ENCODE data around the gene IRS1.
"Not testable (repeated sequence)": the region's sequence is repeated elsewhere in the genome, so short reads cannot be mapped to it uniquely, and the experiment has no call there.

IRS1 gene

GRCh38 chr2:226799211-226799975, at the start of gene IRS1:
IRS1 (minus strand) TSS chr2:226799820; CDS start chr2:226798738, 1,082 bp downstream.
- no peak for DNase-seq

GRCh38 chr2:226849349-226849748, 49.7 kb upstream of the IRS1 start:
- DNase-seq = no peak

GRCh38 chr2:226847511-226847910, 47.9 kb upstream of the IRS1 start:
- DNase-seq = no peak

DNA sequence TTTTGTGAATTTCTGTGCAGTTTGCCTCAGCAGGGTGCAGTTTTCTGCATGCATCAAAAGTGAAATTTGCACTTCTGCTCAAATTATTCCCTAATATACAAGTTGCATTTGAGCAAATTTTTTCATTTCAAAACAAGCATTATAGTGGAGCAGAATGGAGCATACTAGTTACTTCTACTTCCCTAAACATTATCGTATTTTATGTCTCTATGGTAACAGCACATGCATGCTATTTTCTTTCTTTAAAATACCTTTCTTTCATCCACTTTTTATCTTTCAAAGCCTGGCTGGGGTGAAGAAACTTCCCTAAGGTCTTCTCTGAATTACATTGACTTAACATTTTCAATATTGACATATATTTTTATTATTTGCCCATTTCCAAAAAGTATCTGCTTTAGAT, 47.5 kb upstream of the IRS1 start:
- DNase-seq = no peak

DNA sequence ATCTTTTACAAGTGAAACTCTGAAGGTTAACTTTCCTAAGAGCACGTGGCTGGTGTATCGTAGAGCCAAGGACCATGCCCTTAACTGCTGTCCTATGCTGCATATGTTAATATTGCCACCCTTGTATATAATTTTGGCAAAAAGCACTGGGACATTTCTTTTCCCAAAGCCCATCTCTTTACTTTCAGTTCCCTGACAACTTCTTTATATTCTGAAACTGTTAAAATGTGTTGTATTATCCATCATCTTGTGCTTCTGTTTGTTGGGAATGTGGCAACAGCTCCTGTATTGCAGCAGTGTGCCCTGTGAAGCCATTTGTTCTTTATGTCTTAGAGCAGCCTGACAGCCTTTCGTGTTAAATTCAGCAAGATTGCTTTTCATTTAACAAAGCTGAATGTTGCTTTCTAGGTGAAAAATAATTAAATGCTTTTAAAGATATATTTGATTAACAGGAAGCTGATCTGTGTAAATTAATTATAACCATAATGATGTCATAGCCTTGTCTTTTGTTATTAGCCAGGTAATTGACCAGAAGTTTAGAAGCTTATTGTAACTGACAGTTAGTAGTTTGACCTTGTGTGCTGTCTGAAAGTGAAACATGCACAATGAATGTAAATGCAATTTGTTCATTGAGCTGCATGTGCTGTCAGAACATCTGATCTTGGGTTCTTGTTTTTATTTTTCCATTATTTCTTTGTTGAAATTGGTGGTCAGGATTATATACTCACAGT, 45.9 kb upstream of the IRS1 start:
- DNase-seq = no peak

- DNase-seq = not testable (repeated sequence)
Measured at GRCh38 chr2:226843001-226843400, 43.4 kb upstream of the IRS1 start.

DNA sequence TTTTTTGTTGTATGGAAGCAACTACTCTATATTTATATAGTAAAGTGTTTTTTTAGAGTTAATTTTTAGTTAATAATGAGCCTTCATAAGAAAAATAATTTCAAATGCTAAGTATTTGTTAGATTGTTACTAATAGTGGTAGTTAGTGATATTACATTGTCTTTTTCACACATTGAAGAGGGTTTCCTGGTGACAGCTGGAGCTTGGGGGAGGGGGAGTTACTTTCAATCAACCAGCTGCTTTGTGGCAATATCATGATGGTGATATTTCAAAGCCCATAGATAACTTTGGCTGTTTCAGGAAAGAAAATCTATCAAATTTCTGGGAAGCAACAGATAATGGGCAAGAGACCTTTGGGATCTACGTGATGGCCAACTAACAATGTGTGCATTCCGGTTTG, 40.3 kb upstream of the IRS1 start:
- DNase-seq = no peak

DNA sequence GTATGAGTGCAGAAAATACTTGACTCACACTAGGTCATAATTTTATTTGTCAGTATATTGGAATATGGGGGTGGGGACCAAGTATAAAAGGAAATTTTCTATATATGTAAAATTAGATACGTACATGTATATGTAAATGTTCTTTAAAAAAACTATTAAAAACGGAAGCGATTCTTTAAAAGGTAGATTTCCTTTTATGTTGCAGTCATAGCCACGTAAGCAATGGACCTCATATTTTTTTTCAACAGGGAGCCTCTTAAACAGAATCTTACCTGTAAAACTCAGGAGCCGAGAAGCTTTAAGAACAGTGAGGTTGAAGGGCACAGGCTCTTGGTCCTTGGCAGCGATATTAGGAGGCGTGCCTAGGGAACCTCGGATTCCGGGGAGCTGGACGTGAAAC, 39.5 kb upstream of the IRS1 start:
- DNase-seq = no peak

DNA sequence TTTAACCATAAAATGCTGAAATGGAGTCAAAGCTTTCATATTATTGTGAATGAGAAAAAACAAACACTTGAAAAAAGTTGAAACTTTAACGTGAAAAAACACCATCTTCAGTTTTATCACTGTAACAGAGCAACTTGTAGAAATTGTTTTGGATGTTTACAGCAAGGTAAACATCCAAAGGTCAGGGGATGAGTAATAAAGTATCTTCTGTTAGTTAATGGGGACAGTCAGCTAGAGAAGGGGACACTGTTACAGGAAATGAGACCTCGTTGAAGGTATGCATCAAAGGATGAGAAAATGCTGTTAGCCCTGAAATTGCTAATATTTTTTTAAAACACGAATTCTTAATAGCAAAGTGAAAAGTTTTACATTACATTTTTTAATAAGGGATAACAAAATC, 39.1 kb upstream of the IRS1 start:
- DNase-seq = no peak

GRCh38 chr2:226837787-226838603, 38.4 kb upstream of the IRS1 start:
- DNase-seq = no peak

DNA sequence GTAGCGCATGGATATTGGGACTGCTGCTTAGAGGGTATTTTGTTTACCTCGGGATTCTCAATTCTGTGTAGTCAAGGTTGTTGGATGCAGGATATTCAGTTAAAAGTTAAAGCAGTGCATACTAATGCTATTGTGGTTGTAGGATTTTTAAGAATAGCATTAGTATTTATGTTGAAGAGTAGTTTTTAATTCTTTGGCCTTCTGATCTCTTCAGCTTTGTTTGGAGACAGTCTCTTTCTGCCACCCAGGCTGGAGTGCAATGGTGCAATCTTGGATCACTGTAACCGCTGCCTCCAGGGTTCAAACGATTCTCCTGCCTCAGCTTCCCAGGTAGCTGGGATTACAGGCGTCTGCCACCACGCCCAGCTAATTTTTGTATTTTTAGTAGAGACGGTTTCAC, 37.7 kb upstream of the IRS1 start:
- DNase-seq = no peak

- no peak for DNase-seq
Measured at GRCh38 chr2:226836548-226836885, 36.9 kb upstream of the IRS1 start.

- DNase-seq = peak; percentile 46 to 55
Measured at GRCh38 chr2:226835796-226836547, 36.4 kb upstream of the IRS1 start, which contains the start of gene RHBDD1. RHBDD1 (plus strand) TSS chr2:226836054; CDS start chr2:226864694, 28,640 bp downstream.

- DNase-seq = peak in 1 of 2 experiments; percentile 46
Measured at GRCh38 chr2:226835420-226835795, 35.8 kb upstream of the IRS1 start.

DNA sequence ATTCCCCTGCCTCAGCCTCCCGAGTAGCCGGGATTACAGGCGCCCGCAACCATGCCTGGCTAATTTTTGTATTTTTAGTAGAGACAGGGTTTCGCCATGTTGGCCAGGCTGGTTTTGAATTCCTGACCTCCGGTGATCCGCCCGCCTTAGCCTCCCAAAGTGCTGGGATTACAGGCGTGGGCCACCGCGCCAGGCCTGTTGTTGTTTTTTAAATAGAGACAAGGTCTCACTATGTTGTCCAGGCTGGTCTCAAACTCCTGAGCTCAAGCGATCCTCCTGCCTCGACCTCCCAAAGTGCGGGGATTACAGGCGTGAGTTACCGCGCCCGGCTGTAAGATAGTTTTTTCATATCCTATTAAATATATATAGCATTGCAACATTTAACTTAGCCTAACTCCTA, 35.3 kb upstream of the IRS1 start:
- not testable (repeated sequence) for DNase-seq

DNA sequence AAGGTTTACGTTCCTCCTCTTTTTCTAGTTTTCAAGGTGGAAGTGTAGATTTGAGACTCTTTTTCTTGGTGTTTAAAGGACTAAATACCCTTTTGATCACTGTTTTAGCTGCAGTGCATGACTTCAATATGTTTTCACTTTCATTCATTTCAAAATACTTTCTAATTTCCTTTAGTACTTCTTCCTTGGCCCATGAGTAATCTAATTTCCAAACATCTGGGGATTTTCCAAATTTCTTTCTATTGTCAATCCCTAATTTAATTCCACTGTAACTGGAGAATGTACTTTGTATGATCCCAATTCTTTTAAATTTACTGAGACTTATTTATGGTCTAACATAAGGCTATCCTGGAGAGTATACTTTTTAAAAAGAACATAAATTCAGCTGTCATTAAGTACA, 32.4 kb upstream of the IRS1 start:
- no peak for DNase-seq

DNA sequence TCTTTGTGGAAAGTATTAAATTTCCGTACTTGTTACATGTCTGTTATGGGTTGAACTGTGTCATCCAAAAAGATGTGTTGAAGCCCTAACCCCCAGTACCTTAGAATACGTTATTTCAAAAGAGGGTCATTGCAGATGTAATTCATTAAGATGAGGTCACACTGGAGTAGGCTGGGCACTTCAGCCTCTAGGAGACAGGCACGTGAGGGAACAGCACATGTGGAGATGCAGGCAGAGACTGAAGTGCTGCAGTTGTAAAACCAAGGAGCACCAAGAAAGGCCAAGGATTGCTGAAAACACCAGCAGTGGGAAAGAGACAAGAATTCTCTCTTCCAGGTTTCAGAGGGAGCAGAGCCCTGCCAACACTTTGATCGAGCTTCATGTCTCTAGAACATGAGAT, 31.6 kb upstream of the IRS1 start:
- no peak for DNase-seq

DNA sequence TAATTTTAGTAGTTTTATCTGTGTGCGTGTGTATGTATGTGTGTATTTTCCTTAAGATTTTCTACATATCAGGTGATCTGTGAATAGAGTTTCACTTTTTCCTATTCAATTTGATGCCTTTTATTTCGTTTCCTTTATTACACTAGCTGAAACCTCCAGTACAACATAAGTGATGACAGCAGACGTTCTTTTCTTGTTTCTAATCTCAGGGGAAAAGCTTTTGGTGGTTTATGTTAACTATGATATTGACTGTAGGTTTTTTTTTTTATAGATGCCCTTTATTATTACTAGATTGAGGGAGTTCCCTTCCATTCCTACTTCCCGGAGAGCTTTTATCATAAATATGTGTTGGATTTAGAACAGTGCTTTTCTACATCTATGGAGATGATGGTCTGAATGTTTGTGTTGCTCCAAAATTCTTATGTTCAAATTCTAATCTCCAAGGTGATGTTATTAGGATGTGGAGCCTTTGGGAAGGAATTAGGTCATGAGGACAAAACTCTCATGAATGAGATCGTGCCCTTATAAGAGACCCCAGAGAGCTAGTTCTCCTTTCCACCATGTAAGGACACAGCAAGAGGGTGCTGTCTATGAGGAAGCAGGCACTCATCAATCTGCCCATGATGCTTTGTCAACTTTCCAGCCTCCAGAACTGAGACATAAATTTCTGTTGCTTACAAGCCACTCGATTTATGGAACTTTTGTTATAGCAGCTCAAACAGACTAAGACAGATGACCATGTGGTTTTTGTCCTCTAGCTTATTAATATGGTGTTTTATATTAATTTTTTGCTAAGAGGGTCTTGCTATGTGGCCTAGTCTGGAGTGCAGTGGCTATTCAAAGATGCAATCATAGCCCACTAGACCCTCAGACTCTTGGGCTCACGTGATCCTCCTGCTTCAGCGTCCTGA, 30.4 kb upstream of the IRS1 start:
- DNase-seq = no peak

DNA sequence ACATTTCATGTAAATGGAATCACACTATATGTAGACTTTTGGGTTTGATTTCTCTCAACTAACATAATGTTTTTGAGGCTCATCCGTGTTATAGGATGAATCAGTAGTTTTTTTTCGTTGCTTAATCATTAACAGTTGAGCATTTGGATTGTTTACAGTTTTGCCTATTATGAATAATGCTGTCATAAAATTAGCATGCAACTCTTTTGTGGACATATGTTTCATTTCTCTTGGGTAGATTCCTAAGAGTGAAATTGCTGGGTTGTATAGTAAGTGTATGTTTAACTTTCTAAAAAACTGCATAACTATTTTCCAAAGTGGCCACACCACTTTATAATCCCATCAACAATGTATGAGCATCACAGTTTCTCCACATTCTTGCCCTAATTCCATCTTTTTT, 28.6 kb upstream of the IRS1 start:
- no peak for DNase-seq

- DNase-seq = no peak
Measured at GRCh38 chr2:226825056-226825455, 25.4 kb upstream of the IRS1 start.

GRCh38 chr2:226818930-226819329, 19.3 kb upstream of the IRS1 start:
- DNase-seq = peak; percentile 33 to 63
